ENCODE data around the gene C1orf159. TPM values are rescaled to one million over a fixed set of nuclear protein-coding genes. Genes with fewer than 3 reads are reported as not detected.

The C1orf159 gene
- total and polyA plus RNA-seq, 2 donors (not counting 1 experiment from before 2014, with no cell fraction given), result 23.0 to 25.6 TPM

GRCh38 chr1:1039145-1039910 lies 76.6 kb downstream of the C1orf159 start:
- Histone ChIP-seq H3K36me3 (replicated peaks in 1 of 2; ENCODE audit: control extremely low read depth in 1 of 2, control insufficient read depth in 1 of 2, extremely low read depth in 1 of 2, insufficient read depth in 2 of 2, low read length in 1 of 2) (no peaks in the 10 kb centered on the region), H3K4me3 (ENCODE audit: control extremely low read depth in 1 of 5, extremely low read depth in 1 of 5, insufficient read depth in 1 of 5, low read depth in 2 of 5, low read length in 4 of 5) (no peak overlapping the region), H2AFZ (ENCODE audit: insufficient read depth, low read depth, low read length, poor library complexity, severe bottlenecking) (no peak overlapping the region), H3K27me3 (replicated peaks in 1 of 4; ENCODE audit: control extremely low read depth in 1 of 4, control insufficient read depth in 3 of 4, insufficient read depth in 4 of 4, low read length in 3 of 4) (peaks cover 0 to 38% (median 10%) of the 10 kb centered on the region in 4 experiments), H3K4me2 (replicated peaks; ENCODE audit: low read depth, low read length, poor library complexity, severe bottlenecking) (peak overlapping the region; percentile 91), H3K9me3 (ENCODE audit: control extremely low read depth in 1 of 3, control insufficient read depth in 2 of 3, insufficient read depth in 1 of 3, low read length in 2 of 3) (peaks cover 0 to 10% (median 0%) of the 10 kb centered on the region in 3 donors), H3K27ac (ENCODE audit: low read length in 2 of 2) (no peak overlapping the region), H4K20me1 (ENCODE audit: control insufficient read depth, insufficient read depth, low read length, poor library complexity, severe bottlenecking) (peaks cover 11% of the 10 kb centered on the region), H3K4me1 (ENCODE audit: control insufficient read depth in 2 of 2, insufficient read depth in 2 of 2, low read length in 2 of 2) (peaks cover 27 to 28% of the 10 kb centered on the region in 2 donors), H3K79me2 (ENCODE audit: control insufficient read depth, insufficient read depth, low read length) (no peaks in the 10 kb centered on the region), H3K9ac (ENCODE audit: low read length) (peak overlapping the region; percentile 58)
- Mint-ChIP-seq H3K27ac (peak overlapping the region; percentile 37), H3K27me3 (peaks cover 21% of the 10 kb centered on the region), H3K9me3 (ENCODE audit: insufficient read depth) (no peaks in the 10 kb centered on the region), H3K4me3 (peak overlapping the region; percentile 82), H3K4me1 (peaks cover 35% of the 10 kb centered on the region)
- TF ChIP-seq CTCF (IDR thresholded peaks at IDR 0.05) (no peak), EZH2 (IDR thresholded peaks at IDR 0.05; ENCODE audit: borderline replicate concordance, insufficient read depth, low read depth, low read length, poor library complexity, severe bottlenecking) (no peak)
- intact Hi-C loops (cut with micrococcal nuclease), result loop anchor here (10.0 kb wide), 2 partner anchors 165 to 195 kb away; partner anchors contain the start of genes B3GALT6, SDF4 and TNFRSF18
- DNase-seq (peak; percentile 38), ATAC-seq (ENCODE audit: low read depth) (no peak)
- ChIA-PET CTCF (interaction anchor here (1.3 to 4.2 kb wide), 3 partner anchors 13 to 25 kb away, joined by 3 to 29 read pairs (median 5); no protein-coding TSS in a partner anchor), POLR2A (interaction anchor here (0.6 to 1.8 kb wide), 8 partner anchors 20 to 677 kb away, joined by 3 to 5 read pairs (median 4); partner anchors contain the start of genes AGRN and C1orf159)
- WGBS (ENCODE audit: insufficient coverage), result 7% methylated on average over 13 of the region's 17 CpGs
